Lung (tissue), 12 donors: Measurements from ENCODE around the gene PDZD4. TPM values are rescaled to one million over a fixed set of nuclear protein-coding genes. Genes with fewer than 3 reads are reported as not detected.

Source experiments
- ATAC-seq: fragments of 200-7000 bp; cut with Tn5 transposase; one replicate; pipeline ENCODE4 v1.9.1; 2020; ENCODE audit warnings: moderate number of reproducible peaks; ENCODE audit not compliant: insufficient read depth, low FRiP score
- DNase-seq, 3 donors: peaks; one replicate each; pipeline ENCODE4 v3.0.0-alpha.2; 2013 to 2017
- H3K27ac ChIP-seq, 2 donors: one replicate each; pipeline ENCODE4 v1.5.1; 2013; ENCODE audit warnings: mild to moderate bottlenecking in 2 of 2, moderate library complexity in 2 of 2, control low read depth in 1 of 2, inconsistent platforms in 1 of 2, low read depth in 1 of 2, low read length in 1 of 2
- H3K27me3 ChIP-seq, 3 donors: one replicate each; pipeline ENCODE4 v1.5.1; 2013; ENCODE audit warnings: low read length in 2 of 3; ENCODE audit not compliant: control insufficient read depth in 3 of 3, insufficient read depth in 3 of 3
- H3K36me3 ChIP-seq, 4 donors: one replicate each; pipeline ENCODE4 v1.5.1; 2013; ENCODE audit warnings: low read length in 4 of 4, mild to moderate bottlenecking in 1 of 4, moderate library complexity in 1 of 4; ENCODE audit not compliant: control insufficient read depth in 4 of 4, insufficient read depth in 4 of 4
- H3K4me1 ChIP-seq, 5 donors: one replicate each; pipeline ENCODE4 v1.5.1; 2013; ENCODE audit warnings: low read length in 5 of 5, mild to moderate bottlenecking in 2 of 5, moderate library complexity in 1 of 5; ENCODE audit not compliant: control insufficient read depth in 5 of 5, insufficient read depth in 5 of 5
- H3K4me3 ChIP-seq: one replicate; pipeline ENCODE4 v1.5.1; 2013; ENCODE audit warnings: mild to moderate bottlenecking, control low read depth, moderate library complexity
- H3K9ac ChIP-seq, 2 donors: one replicate each; pipeline ENCODE4 v1.5.1; 2013; ENCODE audit warnings: low read length in 2 of 2, control low read depth in 1 of 2; ENCODE audit not compliant: insufficient read depth in 1 of 2
- H3K9me3 ChIP-seq, 4 donors: one replicate each; pipeline ENCODE4 v1.5.1; 2013; ENCODE audit warnings: low read length in 3 of 4, mild to moderate bottlenecking in 1 of 4, moderate library complexity in 1 of 4; ENCODE audit not compliant: control insufficient read depth in 4 of 4, insufficient read depth in 3 of 4
- WGBS, 2 donors: extraction: QIAGEN DNeasy Blood & Tissue Kit; methylation state at CpG; one replicate each; pipeline ENCODE4 v1.1.7; 2013; 5-methylcytosine and 5-hydroxymethylcytosine counted together
- polyA plus RNA-seq, 2 donors: library from polyadenylated mRNA; stranded (reverse); fragments of 200-250 nt; gene quantifications; one replicate each; pipeline ENCODE4 v1.2.1, GENCODE V29; 2013
- total RNA-seq, 2 donors: library from RNA; depleted of rRNA in 1 of 2; stranded (reverse); fragments of >200 nt in 1 of 2; gene quantifications; one replicate each; pipeline ENCODE4 v1.2.1, GENCODE V29; 2014 to 2021
- TF ChIP-seq, protein P1 (sequence below): IDR thresholded peaks from 2 replicates; pipeline ENCODE4 v1.5.1; 2012; ENCODE audit warnings: mild to moderate bottlenecking; ENCODE audit errors: control extremely low read depth, extremely low read depth
- donor health status: control.
- donor health status: control.
- donor health status: Bipolar disorder and iron deficiency.
- donor health status: healthy.
- donor health status: DM: yes; HTN: yes; CAD: no.

Gene PDZD4
- total and polyA plus RNA-seq, 4 donors, result 2.3 to 8.1 (median 3.8) TPM

DNA sequence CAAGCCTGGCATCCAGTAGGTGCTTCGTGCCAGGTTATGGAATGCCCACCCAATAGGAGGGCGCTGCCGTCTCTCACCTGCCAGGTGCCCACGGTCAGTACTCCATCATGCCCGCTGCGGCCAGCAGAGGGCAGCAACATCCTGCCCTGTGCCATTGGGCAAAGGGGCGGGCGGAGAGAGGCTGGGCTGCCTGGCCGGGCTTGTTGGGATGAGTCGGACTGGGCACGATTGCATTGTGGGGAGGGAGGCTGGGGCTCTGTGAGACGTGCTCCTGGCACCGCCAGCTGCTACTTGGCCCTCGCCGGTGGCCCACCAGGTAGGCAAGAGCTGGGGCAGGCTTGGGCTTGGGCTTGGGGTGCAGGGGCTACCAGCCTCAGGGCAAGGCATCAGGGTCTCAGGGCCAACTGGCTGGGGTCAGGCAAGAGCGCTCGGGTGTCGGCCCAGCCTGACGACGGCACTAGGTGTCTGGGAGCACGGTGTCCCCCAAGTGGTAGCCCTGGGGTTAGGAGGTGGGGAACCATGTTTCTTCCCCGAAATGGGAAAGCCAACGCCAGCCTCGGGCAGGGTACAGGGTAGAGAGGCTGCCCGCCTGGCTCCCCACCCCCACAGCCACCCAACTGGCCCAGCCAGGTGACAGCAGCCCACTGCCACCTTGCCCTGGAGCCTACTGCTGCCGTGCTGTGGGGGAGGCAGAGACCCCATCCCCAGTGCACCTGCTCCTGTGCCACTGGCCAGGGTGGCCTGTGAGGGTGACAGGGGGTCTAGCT, 66.2 kb downstream of the PDZD4 start, which contains the start of gene PLXNB3:
Gene PLXNB3, plus strand, starts transcription at position 261 of the 767 bp plus-strand sequence. CDS start 1,287 bp downstream, outside the sequence.
- Histone ChIP-seq H3K27ac (peak within 1 kb of the TSS in 1 of 2 donors; percentile 26), H3K9ac (no peak within 1 kb of the TSS), H3K9me3 (peaks cover 0 to 5% (median 0%) of the 10 kb centered on the region in 4 donors), H3K4me3 (no peak within 1 kb of the TSS), H3K27me3 (no peaks in the 10 kb centered on the region), H3K4me1 (peaks cover 0 to 16% (median 10%) of the 10 kb centered on the region in 5 donors), H3K36me3 (no peaks in the 10 kb centered on the region)
- ATAC-seq (peak; percentile 76), DNase-seq (peak; percentile 46 to 68 (median 56))
- TF ChIP-seq, protein P1, sequence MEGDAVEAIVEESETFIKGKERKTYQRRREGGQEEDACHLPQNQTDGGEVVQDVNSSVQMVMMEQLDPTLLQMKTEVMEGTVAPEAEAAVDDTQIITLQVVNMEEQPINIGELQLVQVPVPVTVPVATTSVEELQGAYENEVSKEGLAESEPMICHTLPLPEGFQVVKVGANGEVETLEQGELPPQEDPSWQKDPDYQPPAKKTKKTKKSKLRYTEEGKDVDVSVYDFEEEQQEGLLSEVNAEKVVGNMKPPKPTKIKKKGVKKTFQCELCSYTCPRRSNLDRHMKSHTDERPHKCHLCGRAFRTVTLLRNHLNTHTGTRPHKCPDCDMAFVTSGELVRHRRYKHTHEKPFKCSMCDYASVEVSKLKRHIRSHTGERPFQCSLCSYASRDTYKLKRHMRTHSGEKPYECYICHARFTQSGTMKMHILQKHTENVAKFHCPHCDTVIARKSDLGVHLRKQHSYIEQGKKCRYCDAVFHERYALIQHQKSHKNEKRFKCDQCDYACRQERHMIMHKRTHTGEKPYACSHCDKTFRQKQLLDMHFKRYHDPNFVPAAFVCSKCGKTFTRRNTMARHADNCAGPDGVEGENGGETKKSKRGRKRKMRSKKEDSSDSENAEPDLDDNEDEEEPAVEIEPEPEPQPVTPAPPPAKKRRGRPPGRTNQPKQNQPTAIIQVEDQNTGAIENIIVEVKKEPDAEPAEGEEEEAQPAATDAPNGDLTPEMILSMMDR, result peak; percentile 81
- WGBS, 2 donors, result 18 to 37% methylated on average over 13 to 26 of the region's 26 CpGs

DNA sequence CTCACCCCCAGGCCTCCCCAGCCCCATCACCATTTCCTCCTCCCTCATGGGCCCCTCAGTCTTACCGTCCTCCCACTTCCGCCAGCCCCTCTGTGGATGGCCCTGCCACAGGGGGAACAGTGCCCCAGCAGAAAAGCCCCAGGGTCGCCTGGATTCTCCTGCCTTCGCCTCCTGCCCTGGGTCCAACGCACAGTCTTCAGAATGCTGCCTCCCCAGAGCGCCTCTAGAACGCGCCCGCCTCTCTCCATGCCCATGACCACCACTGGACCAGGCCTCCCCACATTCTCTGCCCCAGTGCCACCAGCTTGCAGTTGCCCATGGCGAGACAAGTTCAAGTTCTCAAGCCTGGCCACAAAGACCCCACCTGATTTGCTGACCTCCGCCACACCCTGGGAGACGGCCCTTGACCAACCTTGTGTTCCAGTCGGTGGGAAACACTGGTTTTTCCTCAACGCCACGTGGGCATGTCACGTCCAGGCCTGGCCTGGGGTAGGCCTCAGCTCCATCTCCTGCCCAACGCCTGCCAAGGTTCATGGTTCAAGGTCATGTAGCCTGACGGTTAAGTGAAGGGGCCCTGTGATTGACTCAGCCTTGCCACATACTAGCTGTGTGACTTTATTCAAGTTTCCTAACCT, 66.9 kb downstream of the PDZD4 start:
- H3K9me3 ChIP-seq, result peaks cover 0 to 5% (median 0%) of the 10 kb centered on the region in 4 donors
- no peak for ATAC-seq
- no peaks in the 10 kb centered on the region for H3K36me3 ChIP-seq
- 84 to 86% methylated on average over 14 to 18 of the region's 18 CpGs for WGBS, 2 donors
- TF ChIP-seq, protein P1, result no peak
- peaks cover 0 to 16% (median 10%) of the 10 kb centered on the region in 5 donors for H3K4me1 ChIP-seq
- H3K27ac ChIP-seq, result no peak overlapping the region
- no peak overlapping the region for H3K9ac ChIP-seq
- H3K27me3 ChIP-seq, result no peaks in the 10 kb centered on the region
- no peak for DNase-seq
- no peak overlapping the region for H3K4me3 ChIP-seq

DNA sequence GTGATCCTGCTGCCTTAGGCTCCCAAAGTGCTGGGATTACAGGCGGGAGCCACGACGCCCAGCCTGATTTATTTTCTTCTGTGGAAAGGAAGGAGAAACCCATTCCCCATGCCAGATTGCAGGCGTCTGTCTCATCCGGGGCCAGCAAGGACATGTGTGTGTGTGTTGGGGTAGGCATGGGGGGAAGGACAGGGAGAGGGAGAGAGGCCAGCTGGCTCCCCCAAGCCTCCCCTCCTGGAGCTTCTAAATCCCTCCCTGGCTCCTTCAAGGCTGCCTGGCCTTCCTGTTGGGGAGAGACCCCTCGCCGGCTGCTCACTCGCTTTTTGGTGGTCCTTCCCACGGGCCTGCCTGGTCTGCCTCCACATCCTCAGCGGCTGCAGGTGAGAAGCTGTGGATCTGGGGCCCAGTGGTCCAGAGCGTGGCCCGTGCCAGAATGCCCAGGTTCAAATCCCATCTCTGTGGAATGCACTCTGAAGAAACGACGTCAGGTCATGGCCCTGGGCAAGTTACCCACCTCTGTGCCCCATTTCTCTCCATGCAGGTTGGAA, 67.6 kb downstream of the PDZD4 start:
- TF ChIP-seq, protein P1, result no peak
- Histone ChIP-seq H3K27ac (no peak overlapping the region), H3K36me3 (no peaks in the 10 kb centered on the region), H3K4me3 (no peak overlapping the region), H3K9ac (no peak overlapping the region), H3K4me1 (peaks cover 0 to 16% (median 10%) of the 10 kb centered on the region in 5 donors), H3K9me3 (peaks cover 0 to 5% (median 0%) of the 10 kb centered on the region in 4 donors), H3K27me3 (no peaks in the 10 kb centered on the region)
- ATAC-seq (no peak), DNase-seq (peak in 1 of 3 donors; percentile 7)
- 85 to 87% methylated on average over 11 to 14 of the region's 14 CpGs for WGBS, 2 donors
